IMR-90 (cell line): Measurements from ENCODE around the gene GPR107. TPM values are rescaled to one million over a fixed set of nuclear protein-coding genes. Genes with fewer than 3 reads are reported as not detected.

Experiments used
- ATAC-seq: fragments of 200-7000 bp; cut with Tn5 transposase; 2 replicates; pipeline ENCODE4 v1.9.1; 2020; ENCODE audit warnings: low read depth, mild to moderate bottlenecking, moderate library complexity
- BruUV-seq: library from RNA; stranded (reverse); fragments of 400-500 nt; replicated peaks from 2 replicates; lab custom pipeline; 2021; lab: Mats Ljungman, UMichigan
- CTCF ChIA-PET: fragments of 300-600 bp; formaldehyde crosslinking; extraction: SDS; loops from one replicate; lab custom pipeline; 2021; ENCODE audit warnings: antibody characterized with exemption; lab: Yijun Ruan, JAX
- POLR2A ChIA-PET: fragments of 300-600 bp; sonication (Branson Sonifier 250); formaldehyde crosslinking; loops from one replicate; lab custom pipeline; 2022; ENCODE audit warnings: antibody characterized with exemption; ENCODE audit not compliant: unreplicated experiment; lab: Charles Lee
- DNase-seq: peaks from one replicate; pipeline ENCODE4 v3.0.0; 2013
- H2AFZ ChIP-seq: replicated peaks from 2 replicates; pipeline ENCODE3; 2013; ENCODE audit warnings: low read length, mild to moderate bottlenecking; ENCODE audit not compliant: poor library complexity
- H2AK5ac ChIP-seq: 2 replicates; pipeline ENCODE4 v1.6.1; 2013; ENCODE audit warnings: low read depth, low read length, inconsistent platforms
- H2AK9ac ChIP-seq: replicated peaks from 2 replicates; pipeline ENCODE3; 2013; ENCODE audit warnings: mild to moderate bottlenecking, low read depth, low read length, moderate library complexity; ENCODE audit not compliant: poor library complexity
- H2BK120ac ChIP-seq: 2 replicates; pipeline ENCODE4 v1.6.1; 2013; ENCODE audit warnings: low read depth, low read length, inconsistent platforms
- H2BK15ac ChIP-seq: 3 replicates; pipeline ENCODE4 v1.6.1; 2013; ENCODE audit warnings: low read depth, low read length, inconsistent platforms
- H2BK20ac ChIP-seq: 2 replicates; pipeline ENCODE4 v1.6.1; 2013; ENCODE audit warnings: low read depth, mild to moderate bottlenecking, inconsistent platforms, low read length, moderate library complexity
- H2BK5ac ChIP-seq: 2 replicates; pipeline ENCODE4 v1.6.1; 2013; ENCODE audit warnings: mild to moderate bottlenecking, low read depth, low read length, inconsistent platforms; ENCODE audit not compliant: poor library complexity, severe bottlenecking
- H3K14ac ChIP-seq: replicated peaks from 2 replicates; pipeline ENCODE4 v1.6.1; 2013; ENCODE audit warnings: low read depth, low read length, inconsistent platforms
- H3K18ac ChIP-seq: 2 replicates; pipeline ENCODE4 v1.6.1; 2013; ENCODE audit warnings: low read depth, low read length, control low read depth
- H3K23ac ChIP-seq: 2 replicates; pipeline ENCODE4 v1.6.1; 2013; ENCODE audit warnings: low read depth, low read length, inconsistent platforms
- H3K27ac ChIP-seq: 2 replicates; pipeline ENCODE4 v1.5.1; 2013; ENCODE audit warnings: mild to moderate bottlenecking, control low read depth, low read length; ENCODE audit not compliant: insufficient read depth
- H3K27me3 ChIP-seq: 2 replicates; pipeline ENCODE4 v1.6.1; 2013; ENCODE audit warnings: low read length; ENCODE audit not compliant: control insufficient read depth, insufficient read depth
- H3K36me3 ChIP-seq: 2 replicates; pipeline ENCODE4 v1.6.1; 2013; ENCODE audit warnings: low read length, mixed read lengths; ENCODE audit not compliant: control insufficient read depth, insufficient read depth
- H3K4ac ChIP-seq: 2 replicates; pipeline ENCODE4 v1.6.1; 2013; ENCODE audit warnings: low read depth, low read length, inconsistent platforms
- H3K4me1 ChIP-seq: 2 replicates; pipeline ENCODE4 v1.6.1; 2013; ENCODE audit warnings: low read length, mixed read lengths; ENCODE audit not compliant: control insufficient read depth, insufficient read depth
- H3K4me2 ChIP-seq: 2 replicates; pipeline ENCODE4 v1.6.1; 2013; ENCODE audit warnings: low read depth, mild to moderate bottlenecking, control low read depth, low read length, moderate library complexity
- H3K4me3 ChIP-seq: 2 replicates; pipeline ENCODE4 v1.5.1; 2013; ENCODE audit warnings: low read depth, mild to moderate bottlenecking, control low read depth, low read length, moderate library complexity; ENCODE audit not compliant: insufficient read depth
- H3K56ac ChIP-seq: 2 replicates; pipeline ENCODE4 v1.6.1; 2013; ENCODE audit warnings: low read length, inconsistent platforms; ENCODE audit not compliant: insufficient read depth; ENCODE audit errors: extremely low read depth
- H3K79me1 ChIP-seq, 2 experiments: 2 replicates each; pipeline ENCODE4 v1.6.1; 2013; ENCODE audit warnings: low read length in 2 of 2, inconsistent platforms in 1 of 2, low read depth in 1 of 2
- H3K9ac ChIP-seq: 2 replicates; pipeline ENCODE4 v1.6.1; 2013; ENCODE audit warnings: low read depth, low read length, control low read depth
- H3K9me1 ChIP-seq: 2 replicates; pipeline ENCODE4 v1.6.1; 2013; ENCODE audit warnings: low read length, inconsistent platforms; ENCODE audit not compliant: insufficient read depth
- H3K9me3 ChIP-seq: 2 replicates; pipeline ENCODE4 v1.6.1; 2013; ENCODE audit warnings: low read length; ENCODE audit not compliant: control insufficient read depth, insufficient read depth
- H4K20me1 ChIP-seq: 2 replicates; pipeline ENCODE4 v1.6.1; 2013; ENCODE audit warnings: low read length, inconsistent platforms; ENCODE audit not compliant: insufficient read depth
- H4K5ac ChIP-seq: 2 replicates; pipeline ENCODE4 v1.6.1; 2013; ENCODE audit warnings: mild to moderate bottlenecking, low read depth, low read length, control low read depth
- H4K8ac ChIP-seq, 2 experiments: 2 replicates each; pipeline ENCODE4 v1.6.1; 2013; ENCODE audit warnings: low read depth in 2 of 2, low read length in 2 of 2, control low read depth in 1 of 2, inconsistent platforms in 1 of 2
- H4K91ac ChIP-seq: 2 replicates; pipeline ENCODE4 v1.6.1; 2013; ENCODE audit warnings: low read depth, low read length, inconsistent platforms; ENCODE audit not compliant: insufficient read depth
- CEBPB ChIP-seq: IDR thresholded peaks from 2 replicates; pipeline ENCODE4 v1.6.1; 2012; ENCODE audit warnings: low read depth, low read length, improper control_type of control experiment
- CHD1 ChIP-seq: IDR thresholded peaks from 2 replicates; pipeline ENCODE4 v1.6.1; 2012; ENCODE audit warnings: low read depth, low read length, improper control_type of control experiment
- CTCF ChIP-seq: conservative IDR thresholded peaks from 2 replicates; pipeline ENCODE4 v1.5.1; 2012; ENCODE audit warnings: mild to moderate bottlenecking, low read depth, low read length, improper control_type of control experiment
- FOS ChIP-seq: fragments of 150-350 bp; IDR thresholded peaks from 2 replicates; pipeline ENCODE4 v1.6.1; 2016; ENCODE audit warnings: low read depth, low read length
- MAFK ChIP-seq: IDR thresholded peaks from 2 replicates; pipeline ENCODE4 v1.6.1; 2012; ENCODE audit warnings: low read depth, low read length, improper control_type of control experiment
- MXI1 ChIP-seq: IDR thresholded peaks from 2 replicates; pipeline ENCODE4 v1.6.1; 2012; ENCODE audit warnings: low read depth, mild to moderate bottlenecking, low read length, moderate library complexity, borderline replicate concordance
- POLR2A ChIP-seq: IDR thresholded peaks from 2 replicates; pipeline ENCODE4 v1.6.1; 2012; ENCODE audit warnings: mild to moderate bottlenecking, low read depth, low read length
- RAD21 ChIP-seq: IDR thresholded peaks from 2 replicates; pipeline ENCODE4 v1.6.1; 2012; ENCODE audit warnings: low read length, improper control_type of control experiment
- RCOR1 ChIP-seq: IDR thresholded peaks from 2 replicates; pipeline ENCODE4 v1.6.1; 2012; ENCODE audit warnings: mild to moderate bottlenecking, low read length, improper control_type of control experiment; ENCODE audit not compliant: insufficient replicate concordance
- SMC3 ChIP-seq: fragments of 150-350 bp; IDR thresholded peaks from 2 replicates; pipeline ENCODE4 v1.6.1; 2016; ENCODE audit warnings: low read depth, mild to moderate bottlenecking, antibody characterized with exemption, low read length, moderate library complexity
- USF2 ChIP-seq: fragments of 150-350 bp; IDR thresholded peaks from 2 replicates; pipeline ENCODE4 v1.6.1; 2017; ENCODE audit warnings: mild to moderate bottlenecking, antibody characterized with exemption, low read length, low read depth
- WGBS, 2 experiments: methylation state at CpG; one replicate each; pipeline versions ENCODE4 v1.1.5 to v1.1.7; 2013; ENCODE audit warnings: missing lambda C conversion rate in 2 of 2; ENCODE audit not compliant: insufficient read length in 1 of 2; ENCODE audit errors: extremely low coverage in 2 of 2; 5-methylcytosine and 5-hydroxymethylcytosine counted together
- dilution Hi-C: fragments of 300-500 bp; cut with HindIII; formaldehyde crosslinking; loops from one replicate; pipeline ENCODE4 v1.14.3; 2018; ENCODE audit warnings: low sequenced_read_pairs; ENCODE audit not compliant: unreplicated experiment
- in situ Hi-C: fragments of 300-500 bp; cut with MboI; formaldehyde crosslinking; loops from 3 replicates; pipeline ENCODE4 v1.14.3; 2019; ENCODE audit warnings: low sequenced_read_pairs, inconsistent platforms, mixed read lengths
- intact Hi-C: fragments of 100-400 bp; cut with micrococcal nuclease; formaldehyde crosslinking; loops from 2 replicates; pipeline ENCODE4 v1.10.0; 2022
- polyA plus RNA-seq, 3 experiments: library from polyadenylated mRNA; depleted of rRNA; stranded (reverse); fragments of >200 nt; gene quantifications; 2 replicates each; pipeline ENCODE4 v1.2.3, GENCODE V29; 2012; ENCODE audit warnings: low replicate concordance in 1 of 3
- total RNA-seq: library from RNA; depleted of rRNA; stranded (reverse); fragments of >200 nt; gene quantifications from 2 replicates; pipeline ENCODE4 v1.2.3, GENCODE V29; 2012
- TF ChIP-seq, protein P1 (sequence below): fragments of 150-350 bp; IDR thresholded peaks from 2 replicates; pipeline ENCODE4 v1.6.1; 2016; ENCODE audit warnings: low read depth, mild to moderate bottlenecking, low read length, moderate library complexity, borderline replicate concordance

The GPR107 gene
- total and polyA plus RNA-seq, 2 of the 4 experiments (the other 2 are of a cell fraction) = 16.7 to 21.6 TPM

DNA sequence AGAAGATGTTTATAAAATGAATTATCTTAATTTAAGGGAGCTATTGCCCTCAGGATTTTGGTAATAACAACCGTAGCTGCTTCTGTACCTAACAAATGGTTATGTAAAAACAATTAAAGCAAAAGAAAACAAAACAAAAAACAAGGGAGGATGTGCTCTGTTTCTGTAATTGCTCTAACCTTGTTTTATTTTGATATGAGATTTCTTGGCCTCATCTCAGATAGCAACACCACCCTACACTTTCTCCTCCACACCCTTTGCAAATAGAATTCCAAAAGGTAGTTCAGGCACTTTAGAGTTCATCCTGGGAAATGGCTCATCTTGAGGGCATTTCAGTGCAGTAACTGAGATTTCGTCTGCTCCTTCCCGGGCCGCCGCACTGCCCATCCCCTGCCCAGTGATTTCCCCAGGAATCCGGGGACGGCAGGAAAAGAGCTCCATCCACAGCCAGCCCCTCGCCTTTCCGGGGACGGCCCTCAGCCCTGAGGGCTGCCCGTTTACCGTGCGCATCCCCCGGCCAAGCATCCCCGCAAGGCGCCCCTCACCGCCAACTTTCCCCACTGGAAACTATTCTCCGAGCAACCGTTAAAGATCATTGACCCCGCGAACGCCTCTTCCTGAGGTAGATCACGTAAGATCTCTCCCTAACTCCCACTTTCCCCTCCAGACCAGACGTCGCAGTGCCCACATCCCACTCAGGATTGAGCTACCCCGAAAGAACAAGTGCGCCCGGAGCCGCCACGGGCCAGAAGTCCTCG, 11.9 kb upstream of the GPR107 start:
- peak overlapping the region; percentile 65 for H3K9ac ChIP-seq
- H2BK15ac ChIP-seq = no peak overlapping the region
- no TSS peak for BruUV-seq
- H3K36me3 ChIP-seq = no peaks in the 10 kb centered on the region
- 2% methylated on average over 19 of the region's 31 CpGs; no CpG with 5 or more reads in 1 of the 2 experiments for WGBS, 2 experiments
- peaks cover 40% of the 10 kb centered on the region for H4K20me1 ChIP-seq
- H3K4ac ChIP-seq = peak overlapping the region; percentile 71
- H2AK9ac ChIP-seq = peak overlapping the region; percentile 84
- H3K56ac ChIP-seq = 0 out of 2 replicates have a peak overlapping the region, but pooled peaks have one; percentile 26
- in situ Hi-C loops (loop anchor here (5.0 kb wide), 1 partner anchor 75 kb away; no protein-coding TSS in a partner anchor), dilution Hi-C loops (no loop called here), intact Hi-C loops (loop anchor here (2.0 to 5.0 kb wide), 3 partner anchors 77 to 207 kb away; partner anchors contain the start of genes C9orf78 and USP20)
- peak; percentile 16; the same call in 1 of the 2 replicates for ATAC-seq
- TF ChIP-seq USF2 (no peak), CEBPB (no peak), CTCF (no peak), CHD1 (no peak), RCOR1 (no peak), MXI1 (no peak), MAFK (no peak), POLR2A (0 out of 2 replicates have a peak, but pooled peaks have one; percentile 38), RAD21 (peak; percentile 6; the same call in 1 of the 2 replicates), SMC3 (0 out of 2 replicates have a peak, but pooled peaks have one; percentile 2), FOS (no peak)
- TF ChIP-seq, protein P1, sequence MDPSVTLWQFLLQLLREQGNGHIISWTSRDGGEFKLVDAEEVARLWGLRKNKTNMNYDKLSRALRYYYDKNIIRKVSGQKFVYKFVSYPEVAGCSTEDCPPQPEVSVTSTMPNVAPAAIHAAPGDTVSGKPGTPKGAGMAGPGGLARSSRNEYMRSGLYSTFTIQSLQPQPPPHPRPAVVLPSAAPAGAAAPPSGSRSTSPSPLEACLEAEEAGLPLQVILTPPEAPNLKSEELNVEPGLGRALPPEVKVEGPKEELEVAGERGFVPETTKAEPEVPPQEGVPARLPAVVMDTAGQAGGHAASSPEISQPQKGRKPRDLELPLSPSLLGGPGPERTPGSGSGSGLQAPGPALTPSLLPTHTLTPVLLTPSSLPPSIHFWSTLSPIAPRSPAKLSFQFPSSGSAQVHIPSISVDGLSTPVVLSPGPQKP = no peak
- H3K4me2 ChIP-seq = peak overlapping the region; percentile 75
- CTCF ChIA-PET = no interaction called here
- H3K14ac ChIP-seq = peak overlapping the region; percentile 52; the same call in 1 of the 2 replicates
- H2BK120ac ChIP-seq = no peak overlapping the region
- no peak overlapping the region for H2AK5ac ChIP-seq
- H3K18ac ChIP-seq = no peak overlapping the region
- peak overlapping the region; percentile 84 for H3K23ac ChIP-seq
- peaks cover 11 to 25% of the 10 kb centered on the region in 2 experiments; a peak in 3 of 4 replicates for H3K79me1 ChIP-seq
- no peaks in the 10 kb centered on the region for H3K4me1 ChIP-seq
- H3K9me1 ChIP-seq = no peaks in the 10 kb centered on the region
- peak overlapping the region; percentile 51; the same call in 1 of the 2 replicates for H4K91ac ChIP-seq
- H4K5ac ChIP-seq = no peak overlapping the region
- H2AFZ ChIP-seq = peak overlapping the region; percentile 92
- no peak overlapping the region; a peak in 1 of 4 replicates for H4K8ac ChIP-seq
- POLR2A ChIA-PET = interaction anchor here (0.5 to 0.6 kb wide), 2 partner anchors 133 to 156 kb away, joined by 4 to 6 read pairs; no protein-coding TSS in a partner anchor
- H2BK5ac ChIP-seq = no peak overlapping the region
- peak; percentile 21 for DNase-seq
- no peak overlapping the region for H2BK20ac ChIP-seq
- H3K27me3 ChIP-seq = no peaks in the 10 kb centered on the region
- H3K4me3 ChIP-seq = peak overlapping the region; percentile 55
- H3K27ac ChIP-seq = peak overlapping the region; percentile 39
- no peaks in the 10 kb centered on the region for H3K9me3 ChIP-seq
